ENCODE data around the gene ITGB3.
A peak's percentile ranks its signal among the peaks of the same experiment; 100 is the strongest.

Gene ITGB3

DNA sequence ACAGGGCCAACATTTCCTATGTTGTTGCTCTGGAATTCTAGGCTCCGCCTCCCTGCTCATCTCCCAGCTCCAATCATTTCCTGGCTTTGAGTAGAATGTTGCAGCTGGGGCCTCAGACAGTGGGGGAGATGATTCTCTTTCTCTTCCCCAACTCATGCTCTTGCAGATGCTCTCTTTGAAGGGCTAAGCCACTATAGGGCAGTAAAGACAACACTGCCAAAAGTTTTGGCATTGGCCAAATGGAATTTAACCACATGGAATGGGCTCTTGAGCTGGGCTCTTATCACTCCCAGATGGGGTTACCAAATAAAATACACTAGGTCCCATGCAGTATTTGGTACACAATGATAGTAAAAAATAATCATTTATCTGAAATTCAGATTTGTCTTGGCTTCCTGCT lies 50.6 kb downstream of the ITGB3 start:
- no peak for DNase-seq

DNA sequence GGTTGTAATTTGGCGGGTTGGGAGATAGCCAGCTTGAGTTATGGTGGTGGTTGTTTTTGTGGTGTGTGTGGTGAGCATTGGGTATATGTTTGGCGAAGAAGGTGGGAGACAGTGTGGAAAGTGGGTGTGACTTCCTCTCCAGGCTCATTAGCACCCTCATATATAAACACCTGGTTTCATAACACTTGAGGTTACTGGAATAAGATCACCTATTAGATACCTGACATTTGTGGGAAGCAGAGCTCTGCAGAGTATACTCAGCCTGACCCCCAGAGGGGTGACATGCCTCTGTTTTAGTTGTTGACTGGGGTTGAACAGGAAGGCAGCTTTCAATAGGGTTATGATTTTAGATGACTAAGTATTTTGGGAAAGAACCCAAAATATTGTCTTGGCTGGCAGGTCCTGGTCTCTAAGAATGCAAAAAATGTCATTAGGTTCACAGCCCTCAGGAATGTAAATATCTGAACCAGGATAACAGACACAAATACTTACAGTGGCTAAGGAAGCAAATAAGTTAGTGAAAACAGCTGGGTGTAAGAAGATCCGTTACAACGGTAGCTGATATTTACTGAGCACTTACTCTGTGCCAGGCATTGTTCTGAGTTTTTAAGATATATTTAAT lies 51.8 kb downstream of the ITGB3 start:
- DNase-seq = no peak

DNA sequence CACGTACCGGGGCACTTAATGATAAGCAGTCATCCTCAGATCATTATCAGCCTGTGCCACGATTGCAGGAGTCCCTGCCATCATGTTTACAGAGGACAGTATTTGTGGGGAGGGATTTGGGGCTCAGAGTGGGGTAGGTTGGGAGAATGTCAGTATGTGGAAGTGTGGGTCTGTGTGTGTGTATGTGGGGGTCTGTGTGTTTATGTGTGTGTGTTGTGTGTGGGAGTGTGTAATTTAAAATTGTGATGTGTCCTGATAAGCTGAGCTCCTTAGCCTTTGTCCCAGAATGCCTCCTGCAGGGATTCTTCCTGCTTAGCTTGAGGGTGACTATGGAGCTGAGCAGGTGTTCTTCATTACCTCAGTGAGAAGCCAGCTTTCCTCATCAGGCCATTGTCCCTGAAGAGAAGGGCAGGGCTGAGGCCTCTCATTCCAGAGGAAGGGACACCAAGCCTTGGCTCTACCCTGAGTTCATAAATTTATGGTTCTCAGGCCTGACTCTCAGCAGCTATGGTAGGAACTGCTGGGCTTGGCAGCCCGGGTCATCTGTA lies 56.6 kb downstream of the ITGB3 start:
- DNase-seq = no peak

DNA sequence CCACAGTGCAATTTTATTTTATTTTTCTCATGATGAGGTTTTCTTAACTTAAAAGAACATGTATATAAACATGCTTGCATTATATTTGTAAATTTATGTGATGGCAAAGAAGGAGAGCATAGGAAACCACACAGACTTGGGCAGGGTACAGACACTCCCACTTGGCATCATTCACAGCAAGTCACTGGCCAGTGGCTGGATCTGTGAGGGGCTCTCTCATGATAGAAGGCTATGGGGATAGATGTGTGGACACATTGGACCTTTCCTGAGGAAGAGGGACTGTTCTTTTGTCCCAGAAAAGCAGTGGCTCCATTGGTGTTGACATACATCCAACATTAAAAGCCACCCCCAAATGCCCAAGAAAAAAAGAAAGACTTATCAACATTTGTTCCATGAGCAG lies 57.8 kb downstream of the ITGB3 start:
- no peak for DNase-seq

DNA sequence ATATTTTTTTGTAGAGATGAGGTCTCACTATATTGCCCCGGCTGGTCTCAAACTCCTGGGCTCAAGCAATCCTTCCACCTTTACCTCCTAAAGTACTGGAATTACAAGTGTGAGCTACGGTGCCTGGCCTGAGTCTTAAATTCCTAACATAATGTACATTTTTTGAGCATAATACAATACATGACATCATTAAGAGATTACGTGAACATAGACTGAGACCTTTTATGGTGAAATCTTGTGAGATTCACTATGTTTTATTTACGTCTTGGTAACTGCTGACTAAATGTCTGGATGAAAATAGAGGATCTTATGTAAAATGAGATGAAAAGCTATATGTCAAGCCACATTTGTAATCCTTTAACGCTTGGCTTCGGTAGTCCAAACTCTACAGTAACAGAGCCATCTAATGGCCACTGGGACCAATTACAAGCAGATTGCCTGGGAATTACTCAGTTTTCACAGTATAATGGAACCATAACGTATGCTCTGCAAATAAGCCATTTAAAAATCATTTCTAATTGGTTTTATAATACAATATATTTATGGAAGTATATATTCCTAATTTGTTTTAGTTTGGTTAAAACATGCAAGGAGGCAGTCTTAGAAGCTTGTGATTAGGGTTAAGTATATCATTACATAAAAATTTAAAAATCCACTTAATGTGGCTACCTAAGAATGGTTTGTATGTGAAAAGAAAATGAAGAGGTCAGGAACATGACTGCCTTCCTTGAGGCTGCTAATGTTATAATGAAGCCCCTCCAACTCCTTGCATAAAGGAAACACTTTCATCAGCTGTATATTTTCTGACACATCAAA lies 62.0 kb downstream of the ITGB3 start:
- DNase-seq = peak; percentile 11

DNA sequence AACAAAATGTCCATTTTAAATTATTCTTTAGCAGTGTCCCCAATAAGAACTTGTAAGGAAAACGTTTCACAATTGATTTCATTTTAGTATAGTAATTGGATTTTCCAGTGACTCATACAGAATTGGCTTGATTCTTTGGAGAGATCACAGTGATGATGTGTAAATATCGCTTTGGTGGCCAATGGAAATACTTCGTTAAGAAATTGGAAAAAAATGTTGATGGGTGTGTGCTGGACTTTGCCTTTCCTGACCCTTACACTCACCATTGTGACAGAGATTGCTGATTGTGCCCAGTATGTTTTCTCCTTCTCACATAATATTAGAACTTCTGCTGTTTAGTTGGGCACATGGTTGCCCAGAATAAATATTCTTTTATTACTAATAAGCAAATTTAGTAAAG lies 62.7 kb downstream of the ITGB3 start:
- no peak for DNase-seq

DNA sequence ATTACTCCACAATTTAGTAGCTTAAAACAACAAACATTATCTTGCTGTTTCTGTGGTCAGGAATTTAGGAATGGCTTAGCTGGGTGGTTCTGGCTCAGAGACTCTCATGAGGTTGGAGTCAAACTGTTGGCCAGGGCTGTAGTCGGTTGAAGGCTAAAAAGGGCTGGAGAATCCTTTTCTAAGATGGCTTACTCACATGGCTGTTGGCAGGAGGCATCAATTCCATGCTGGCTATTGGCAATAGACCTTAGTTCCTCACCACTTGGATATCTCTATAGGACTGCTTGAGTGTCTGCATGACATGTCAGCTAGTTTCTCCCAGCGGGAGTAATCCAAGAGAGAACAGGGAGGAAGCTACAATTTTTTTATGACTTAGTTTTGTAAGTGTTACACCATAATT lies 63.5 kb downstream of the ITGB3 start:
- no peak for DNase-seq

DNA sequence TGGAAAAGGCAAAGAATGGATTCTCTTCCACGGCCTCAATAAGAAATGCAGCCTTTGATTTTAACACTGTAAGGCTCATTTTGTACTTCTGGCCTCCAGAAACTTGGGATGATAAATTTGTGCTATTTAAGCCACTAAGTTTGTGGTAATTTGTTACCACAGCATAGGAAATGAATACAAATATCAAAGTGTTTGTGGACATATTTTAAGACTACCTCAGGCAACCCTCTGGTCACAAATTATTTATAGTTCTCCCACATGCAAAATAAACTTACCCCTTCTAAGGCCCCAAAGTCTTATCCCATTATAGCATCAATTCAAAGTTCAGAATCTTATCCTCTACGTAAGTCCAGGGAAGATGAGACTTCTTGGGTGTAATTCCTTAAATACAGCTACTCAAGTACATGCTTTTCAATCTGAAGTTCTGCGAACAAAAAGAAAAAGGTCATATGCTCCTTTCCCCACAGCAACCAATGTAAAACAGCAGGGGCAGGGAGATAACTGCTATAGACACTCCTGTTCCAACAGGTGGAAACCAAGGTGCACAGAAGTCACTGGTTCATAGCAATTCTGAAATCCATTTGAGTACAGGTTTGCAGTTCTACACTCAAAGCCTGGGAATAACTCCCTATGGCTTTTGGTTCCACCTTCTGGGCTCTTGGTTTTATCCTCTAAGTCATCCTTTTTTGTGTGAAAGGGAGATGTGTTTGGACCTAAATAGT lies 64.7 kb downstream of the ITGB3 start:
- no peak for DNase-seq

DNA sequence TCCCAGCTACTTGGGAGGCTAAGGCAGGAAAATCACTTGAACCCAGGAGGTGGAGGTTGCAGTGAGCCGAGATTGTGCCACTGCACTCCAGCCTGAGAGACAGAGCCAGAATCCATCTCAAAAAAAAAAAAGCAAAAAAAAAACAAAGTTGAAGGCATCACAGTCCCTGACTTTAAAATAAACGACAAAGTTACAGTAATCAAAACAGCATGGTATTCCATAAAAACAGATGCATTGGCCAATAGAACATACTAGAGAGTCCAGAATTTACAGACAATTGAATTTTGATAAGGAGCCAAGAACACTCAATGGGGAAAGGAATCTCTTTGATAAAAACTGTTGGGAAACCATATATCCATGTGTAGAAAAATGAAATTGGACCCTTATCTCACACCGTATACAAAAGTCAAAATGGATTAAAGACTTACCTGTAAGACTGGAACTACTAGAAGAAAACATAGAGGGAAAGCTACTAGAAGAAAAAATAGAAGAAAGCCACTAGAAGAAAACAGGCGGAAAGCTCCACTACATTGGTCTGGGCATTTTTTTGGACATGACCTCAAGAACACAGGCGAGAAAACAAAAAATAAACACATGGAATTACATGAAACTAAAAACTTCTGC lies 67.4 kb downstream of the ITGB3 start:
- DNase-seq = no peak

DNA sequence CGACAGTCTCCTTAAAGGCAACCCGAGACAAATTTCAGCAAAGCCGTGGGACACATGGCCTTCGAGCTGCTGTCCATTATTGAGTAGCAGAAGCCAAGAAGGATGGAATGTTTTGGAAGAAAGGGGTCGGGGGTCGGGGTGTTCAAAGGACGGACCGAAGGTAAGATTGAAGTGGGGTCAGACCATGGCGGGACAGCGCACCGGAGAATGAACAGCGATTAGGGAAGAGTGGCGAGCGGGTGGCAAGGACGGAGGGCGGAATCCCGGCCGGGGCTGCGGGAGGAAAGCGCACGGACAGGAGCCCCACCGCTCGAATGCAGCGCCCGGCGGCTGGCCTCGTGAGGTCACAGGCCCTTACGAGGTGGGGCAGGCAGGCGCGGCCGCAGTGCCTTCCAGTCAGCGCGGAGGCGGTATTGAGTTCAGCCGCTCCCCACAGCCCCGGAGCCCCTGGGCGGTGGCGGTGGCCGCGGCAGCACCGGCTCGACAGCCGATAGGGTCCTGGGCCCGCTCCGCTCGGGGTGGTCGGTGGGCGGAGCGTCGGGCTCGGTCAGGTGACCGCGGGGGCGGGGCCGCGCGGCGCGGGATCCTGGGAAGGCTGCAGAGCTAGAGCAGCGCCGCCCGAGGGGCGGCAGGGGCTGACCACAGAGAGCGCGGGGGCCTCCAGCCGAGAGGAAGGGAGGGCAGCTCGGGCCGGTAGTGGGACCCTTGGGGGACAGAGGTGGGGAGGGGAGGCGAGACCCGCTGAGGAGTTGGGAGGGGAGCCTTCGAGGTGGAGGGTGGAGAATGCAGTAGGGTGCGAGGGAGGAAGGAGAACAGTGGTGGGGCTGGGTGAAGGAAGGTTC lies 70.0 kb downstream of the ITGB3 start, which contains the start of gene EFCAB13:
EFCAB13 (plus strand) TSS at position 574 of the 842 bp plus-strand sequence. CDS start 4,399 bp downstream, outside the sequence.
- DNase-seq = peak; percentile 72

DNA sequence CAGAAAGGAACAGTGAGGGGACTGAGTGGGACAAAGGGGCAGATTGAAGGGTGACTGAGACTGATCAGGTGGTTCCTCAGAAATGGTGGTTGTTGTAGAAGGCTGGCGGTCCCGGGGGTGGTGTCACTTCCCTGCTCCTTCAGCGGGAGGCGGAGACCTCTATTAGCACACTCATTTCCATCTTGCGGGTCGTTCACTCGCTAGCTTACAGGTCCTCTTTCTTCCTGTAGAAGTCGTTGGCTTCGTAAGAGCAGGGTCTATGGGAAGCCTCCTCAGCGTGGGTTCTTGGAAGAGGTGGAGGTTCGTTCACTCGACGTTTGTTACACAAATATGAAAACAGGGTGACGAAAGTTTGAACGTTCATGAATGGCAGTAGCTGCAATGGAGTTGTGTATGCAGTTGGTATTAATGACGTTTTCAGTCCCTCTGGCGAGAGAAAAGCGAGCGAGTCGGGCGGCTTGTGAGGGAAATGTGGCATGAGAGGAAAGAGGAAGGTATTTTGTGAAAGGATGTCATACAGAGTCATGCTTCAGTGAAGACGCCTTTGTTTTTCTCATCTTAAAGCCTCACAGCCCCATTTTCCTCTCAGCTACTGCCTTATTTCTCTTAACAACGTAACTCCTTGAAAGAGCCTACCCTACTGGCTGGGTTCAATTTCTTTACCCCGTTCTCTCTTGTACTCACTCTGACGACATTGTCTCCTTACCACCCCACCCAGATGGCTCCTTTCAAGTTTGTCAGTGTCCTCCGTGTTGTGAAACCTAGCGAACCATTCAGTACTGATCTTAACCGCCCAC lies 70.8 kb downstream of the ITGB3 start:
- DNase-seq = peak; percentile 37

DNA sequence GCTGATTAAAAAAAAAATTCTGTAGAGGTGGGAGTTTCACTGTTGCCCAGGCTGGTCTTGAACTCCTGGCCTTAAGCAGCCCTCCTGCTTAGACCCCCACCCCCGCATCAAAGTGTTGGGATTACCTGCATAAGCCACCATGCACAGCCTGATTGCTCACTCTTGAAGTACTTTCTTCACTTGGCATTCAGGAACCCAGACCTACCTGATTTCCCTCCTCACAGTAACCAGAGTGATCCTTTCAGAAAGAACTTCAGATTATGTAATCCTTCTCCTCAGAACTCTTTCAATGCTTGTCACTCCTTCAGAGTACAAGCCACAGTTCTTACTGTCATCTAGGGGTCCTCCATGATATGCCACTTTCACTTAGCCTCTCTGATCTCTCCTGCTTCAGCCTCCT lies 71.5 kb downstream of the ITGB3 start:
- no peak for DNase-seq

DNA sequence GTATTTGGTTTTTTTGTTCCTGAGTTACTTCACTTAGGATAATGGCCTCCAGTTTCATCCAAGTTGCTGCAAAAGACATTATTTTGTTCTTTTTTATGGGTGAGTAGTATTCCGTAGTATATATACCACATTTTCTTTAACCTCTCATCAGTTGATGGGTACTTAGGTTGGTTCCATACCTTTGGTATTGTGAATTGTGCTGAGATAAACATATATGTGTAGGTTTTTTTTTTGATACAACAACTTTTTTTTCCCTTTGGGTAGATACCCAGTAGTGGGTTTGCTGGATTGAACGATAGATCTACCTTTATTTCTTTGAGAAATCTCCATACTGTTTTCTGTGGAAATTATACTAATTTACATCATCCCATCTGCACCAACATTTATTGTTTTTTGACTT lies 76.9 kb downstream of the ITGB3 start:
- no peak for DNase-seq

DNA sequence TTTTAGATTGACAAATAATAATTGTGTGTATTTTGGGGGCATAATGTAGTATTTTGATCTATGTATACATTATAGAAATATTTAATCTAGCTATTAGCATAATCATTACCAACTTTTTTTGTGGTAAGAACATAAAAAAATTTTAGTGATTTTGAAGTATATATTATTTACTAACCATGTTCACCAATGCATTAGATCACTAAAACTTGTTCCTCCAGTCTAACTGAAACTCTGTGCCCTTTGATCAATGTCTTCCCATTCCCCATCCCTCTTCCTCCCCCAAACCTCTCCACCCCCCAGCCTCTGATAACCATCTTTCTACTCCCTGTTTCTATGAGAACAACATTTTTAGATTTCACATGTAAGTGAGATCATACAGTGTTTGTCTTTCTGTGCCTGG lies 78.7 kb downstream of the ITGB3 start:
- DNase-seq = no peak

DNA sequence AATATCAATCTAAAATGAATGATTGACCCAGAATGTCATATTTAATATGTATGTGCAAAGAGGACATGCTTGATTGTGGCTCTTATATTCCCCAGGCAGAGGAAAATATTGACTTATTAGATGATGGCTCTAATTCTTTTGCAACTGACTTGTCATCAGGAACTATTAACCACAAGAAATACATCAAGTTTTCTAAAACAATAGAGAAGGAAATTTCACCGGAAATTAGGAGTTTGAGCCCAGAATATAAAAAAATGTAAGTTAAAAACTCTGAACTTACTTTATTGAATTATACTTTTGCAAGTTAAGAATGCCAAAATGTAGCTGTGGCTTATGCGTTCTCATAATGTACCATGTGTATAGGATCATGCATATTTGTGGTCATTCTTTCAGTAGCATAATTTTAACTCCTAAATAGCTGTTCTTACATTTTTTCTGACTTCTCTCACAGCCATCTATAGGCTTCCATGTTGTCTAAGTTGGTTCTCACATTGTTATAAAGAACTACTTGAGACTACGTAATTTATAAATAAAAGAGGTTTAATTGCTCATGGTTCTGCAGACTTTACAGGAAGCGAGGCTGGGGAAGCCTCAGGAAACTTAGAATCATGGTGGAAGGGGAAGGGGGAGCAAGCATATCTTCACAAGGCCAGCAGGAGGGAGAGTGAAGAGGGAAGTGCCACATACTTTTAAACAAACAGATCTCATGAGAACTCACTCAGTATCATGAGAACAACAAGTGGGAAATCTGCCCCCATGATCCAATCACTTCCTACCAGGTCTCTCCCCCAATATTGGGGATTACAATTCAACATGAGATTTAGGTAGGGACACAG lies 81.7 kb downstream of the ITGB3 start:
- no peak for DNase-seq

DNA sequence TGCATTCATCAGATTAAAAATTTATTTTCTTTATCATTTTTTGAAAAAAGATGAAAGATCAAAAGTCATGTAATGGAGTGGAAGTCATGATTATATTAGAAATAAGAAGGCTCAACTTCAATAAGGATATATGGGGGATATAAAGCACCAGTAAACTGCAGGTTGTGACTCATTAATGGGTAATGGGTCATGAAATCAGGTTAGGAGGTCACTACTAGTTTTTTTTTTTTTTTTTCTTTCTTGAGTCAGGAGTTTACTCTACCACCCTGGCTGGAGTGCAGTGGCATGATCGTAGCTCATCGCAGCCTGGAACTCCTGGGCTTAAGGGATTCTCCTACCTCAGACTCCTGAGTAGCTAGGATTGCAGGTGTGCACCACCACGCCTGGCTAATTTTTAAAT lies 84.4 kb downstream of the ITGB3 start:
- DNase-seq = no peak

DNA sequence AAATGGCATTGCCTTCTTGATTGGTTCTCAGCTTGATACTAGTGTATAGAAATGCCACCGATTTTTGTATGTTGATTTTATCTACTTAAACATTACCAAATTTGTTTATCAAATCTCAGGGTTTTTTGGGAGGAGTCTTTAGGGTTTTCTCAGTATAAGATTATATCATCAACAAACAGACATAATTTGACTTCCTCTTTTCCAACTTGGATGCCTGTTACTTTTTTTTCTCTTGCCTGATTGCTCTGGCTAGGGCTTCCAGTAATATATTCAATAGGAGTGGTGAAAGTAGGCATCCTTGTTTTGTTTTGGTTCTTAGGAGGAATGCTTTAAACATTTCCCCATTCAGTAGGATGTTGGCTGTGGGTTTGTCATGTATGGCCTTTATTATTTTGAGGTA lies 99.2 kb downstream of the ITGB3 start:
- DNase-seq = no peak

DNA sequence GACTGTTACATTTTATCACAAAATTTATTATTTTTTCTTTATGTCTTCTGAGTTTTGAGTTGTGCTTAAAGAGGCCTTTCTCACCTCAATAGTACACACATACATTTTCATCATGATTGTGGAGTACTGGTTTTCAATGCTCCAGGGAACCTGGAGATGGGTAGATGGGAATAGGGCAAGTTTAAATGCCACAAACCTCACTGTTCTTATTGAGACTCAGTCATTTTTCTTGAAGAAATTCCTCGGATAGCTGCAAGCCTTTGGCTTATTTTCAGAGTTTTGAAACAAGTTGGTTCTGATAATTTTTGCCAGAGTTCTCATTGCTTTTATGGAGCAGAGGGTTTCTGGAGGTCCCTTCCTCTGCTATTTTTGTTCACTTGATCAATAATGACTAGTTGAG lies 105.0 kb downstream of the ITGB3 start:
- no peak for DNase-seq
